Erythroblast (primary cell): ENCODE results near the gene SLC38A9.

Experiments used
- GATA1 ChIP-seq: IDR thresholded peaks from 2 replicates; pipeline ENCODE4 v1.6.1; 2011; ENCODE audit warnings: low read depth, mild to moderate bottlenecking, control low read depth, low read length, moderate library complexity
- POLR2A ChIP-seq: IDR thresholded peaks from 2 replicates; pipeline ENCODE4 v1.6.1; 2011; ENCODE audit warnings: mild to moderate bottlenecking, low read length

DNA sequence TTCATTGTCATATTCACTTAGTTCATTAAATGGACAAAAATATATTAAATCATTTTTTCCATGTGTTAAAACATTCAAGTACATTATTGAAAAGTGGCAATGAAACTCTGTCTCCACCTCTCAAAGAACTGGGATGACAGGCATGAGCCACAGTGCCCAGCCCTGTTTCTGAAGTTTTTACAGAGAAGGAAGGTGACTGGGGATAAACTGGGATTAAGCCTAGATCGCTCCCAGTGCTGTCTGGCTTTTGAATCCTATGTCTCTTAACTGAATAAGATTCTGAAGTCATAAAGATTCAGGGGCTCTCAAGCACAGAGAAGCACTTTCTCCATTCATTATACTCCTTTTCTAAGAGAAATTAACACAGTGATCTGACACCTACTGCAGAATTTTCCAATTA, 88.3 kb downstream of the SLC38A9 start:
- no peak for TF ChIP-seq POLR2A
- no peak for TF ChIP-seq GATA1
